Nephron (organoid): ENCODE measurements around the gene NUDT8.
A peak's percentile ranks its signal among the peaks of the same experiment; 100 is the strongest.

Experiments
- H3K27ac Mint-ChIP-seq, 3 experiments: 2 replicates each; pipeline ENCODE4 v1.8.0; 2020; ENCODE audit warnings: mixed read lengths in 3 of 3, mild to moderate bottlenecking in 2 of 3, moderate library complexity in 1 of 3
- H3K27me3 Mint-ChIP-seq: 2 replicates; pipeline ENCODE4 v1.8.0; 2021; ENCODE audit warnings: low read depth, mild to moderate bottlenecking, moderate library complexity, mixed read lengths
- H3K36me3 Mint-ChIP-seq: 2 replicates; pipeline ENCODE4 v1.8.0; 2020; ENCODE audit warnings: low read depth, mixed read lengths
- H3K4me1 Mint-ChIP-seq: 2 replicates; pipeline ENCODE4 v1.8.0; 2020; ENCODE audit warnings: mixed read lengths
- H3K4me3 Mint-ChIP-seq, 3 experiments: 2 replicates each; pipeline ENCODE4 v1.8.0; 2020; ENCODE audit warnings: mild to moderate bottlenecking in 3 of 3, mixed read lengths in 3 of 3, moderate library complexity in 2 of 3
- H3K9me3 Mint-ChIP-seq: 2 replicates; pipeline ENCODE4 v1.8.0; 2020; ENCODE audit warnings: mixed read lengths
- CTCF ChIP-seq, 3 experiments: fragments of 200-600 bp; sonication (generic); IDR thresholded peaks; one replicate each; pipeline ENCODE4 v1.5.0; 2021; ENCODE audit warnings: antibody characterized with exemption in 3 of 3; ENCODE audit not compliant: unreplicated experiment in 3 of 3

Gene NUDT8

GRCh38 chr11:67612751-67613150 is 17.0 kb downstream of the NUDT8 start:
- H3K9me3 Mint-ChIP-seq = no peaks in the 10 kb centered on the region
- H3K27me3 Mint-ChIP-seq = peaks cover 7% of the 10 kb centered on the region
- H3K36me3 Mint-ChIP-seq = peaks cover 13% of the 10 kb centered on the region
- H3K27ac Mint-ChIP-seq = no peak overlapping the region
- no peak overlapping the region for H3K4me3 Mint-ChIP-seq
- no peak for TF ChIP-seq CTCF (IDR thresholded peaks at IDR 0.05; ENCODE audit: unreplicated experiment in 3 of 3)
- peaks cover 9% of the 10 kb centered on the region for H3K4me1 Mint-ChIP-seq

- TF ChIP-seq CTCF (IDR thresholded peaks at IDR 0.05; ENCODE audit: unreplicated experiment in 3 of 3) = no peak
Observed at GRCh38 chr11:67611704-67612587, 17.8 kb downstream of the NUDT8 start.

GRCh38 chr11:67611165-67611564 is 18.6 kb downstream of the NUDT8 start:
- TF ChIP-seq CTCF (IDR thresholded peaks at IDR 0.05; ENCODE audit: unreplicated experiment in 3 of 3) = no peak
- Mint-ChIP-seq H3K9me3 (no peaks in the 10 kb centered on the region), H3K27ac (no peak overlapping the region), H3K4me3 (no peak overlapping the region), H3K27me3 (peaks cover 4% of the 10 kb centered on the region), H3K4me1 (no peaks in the 10 kb centered on the region), H3K36me3 (peaks cover 13% of the 10 kb centered on the region)

More at GRCh38 chr11:67611704-67612587, 17.8 kb downstream of the NUDT8 start:
- Mint-ChIP-seq H3K27ac (no peak overlapping the region), H3K27me3 (peaks cover 4% of the 10 kb centered on the region), H3K4me1 (peaks cover 1% of the 10 kb centered on the region), H3K36me3 (peaks cover 13% of the 10 kb centered on the region), H3K4me3 (no peak overlapping the region), H3K9me3 (no peaks in the 10 kb centered on the region)

DNA sequence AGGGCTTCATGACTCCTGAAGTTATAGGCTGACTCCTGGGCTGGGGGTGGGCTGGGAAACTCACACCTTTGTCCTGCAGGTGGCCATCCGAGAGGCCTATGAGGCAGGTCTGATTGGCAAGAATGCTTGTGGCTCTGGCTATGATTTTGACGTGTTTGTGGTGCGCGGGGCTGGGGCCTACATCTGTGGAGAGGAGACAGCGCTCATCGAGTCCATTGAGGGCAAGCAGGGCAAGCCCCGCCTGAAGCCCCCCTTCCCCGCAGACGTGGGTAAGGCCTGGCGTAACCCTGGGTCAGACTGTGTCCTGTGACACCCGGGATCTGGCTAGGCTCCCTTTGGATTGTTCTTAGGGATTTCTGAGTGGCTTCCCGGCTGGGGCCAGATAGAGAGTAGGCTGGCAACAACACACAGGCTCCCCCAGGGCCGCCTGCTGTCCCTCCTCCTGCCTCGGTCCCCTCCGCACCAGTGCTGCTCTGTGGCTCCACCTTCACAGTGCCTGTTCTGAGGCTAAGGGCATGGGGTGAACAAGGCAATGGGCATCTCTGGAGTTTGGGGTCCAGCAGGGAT is 19.4 kb downstream of the NUDT8 start:
- peaks cover 13% of the 10 kb centered on the region for H3K36me3 Mint-ChIP-seq
- no peak overlapping the region for H3K27ac Mint-ChIP-seq
- H3K4me3 Mint-ChIP-seq = peak overlapping the region in 1 of 3 experiments; percentile 28
- peaks cover 4% of the 10 kb centered on the region for H3K27me3 Mint-ChIP-seq
- no peaks in the 10 kb centered on the region for H3K9me3 Mint-ChIP-seq
- H3K4me1 Mint-ChIP-seq = peaks cover 6% of the 10 kb centered on the region
- no peak for TF ChIP-seq CTCF (IDR thresholded peaks at IDR 0.05; ENCODE audit: unreplicated experiment in 3 of 3)

DNA sequence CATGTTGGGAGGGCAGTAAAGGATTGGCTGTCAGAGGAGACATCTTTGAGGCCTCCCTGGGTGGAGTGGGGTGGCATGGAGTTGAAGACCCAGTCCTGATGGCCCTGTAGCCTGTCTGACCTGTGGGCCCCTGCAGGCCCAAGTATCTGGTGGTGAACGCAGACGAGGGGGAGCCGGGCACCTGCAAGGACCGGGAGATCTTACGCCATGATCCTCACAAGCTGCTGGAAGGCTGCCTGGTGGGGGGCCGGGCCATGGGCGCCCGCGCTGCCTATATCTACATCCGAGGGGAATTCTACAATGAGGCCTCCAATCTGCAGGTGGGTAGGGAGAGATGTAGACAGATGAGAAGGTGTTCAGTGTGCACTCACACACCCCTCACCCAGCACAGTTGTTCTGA is 20.4 kb downstream of the NUDT8 start:
- no peak overlapping the region for H3K27ac Mint-ChIP-seq
- H3K9me3 Mint-ChIP-seq = no peaks in the 10 kb centered on the region
- no peaks in the 10 kb centered on the region for H3K27me3 Mint-ChIP-seq
- peaks cover 13% of the 10 kb centered on the region for H3K36me3 Mint-ChIP-seq
- H3K4me1 Mint-ChIP-seq = peaks cover 6% of the 10 kb centered on the region
- TF ChIP-seq CTCF (IDR thresholded peaks at IDR 0.05; ENCODE audit: unreplicated experiment in 3 of 3) = no peak
- H3K4me3 Mint-ChIP-seq = peak overlapping the region; percentile 46 to 90 (median 64)
